ENCODE data around the gene NEBL. TPM values are rescaled to one million over a fixed set of nuclear protein-coding genes. Genes with fewer than 3 reads are reported as not detected.

Gene NEBL
- total and polyA plus RNA-seq, 2 of the 4 experiments (the other 2 are of a cell fraction), result under 0.01 TPM

- in situ Hi-C loops (cut with MboI; ENCODE audit: low sequenced_read_pairs), result no loop called here
- H2BK15ac ChIP-seq (ENCODE audit: low read depth, low read length), result no peak overlapping the region
- H3K4me3 ChIP-seq (ENCODE audit: insufficient read depth, low read depth, low read length), result no peak overlapping the region
- no peak overlapping the region for H4K5ac ChIP-seq (ENCODE audit: low read depth, low read length)
- H3K36me3 ChIP-seq (ENCODE audit: control insufficient read depth, insufficient read depth, low read length), result no peaks in the 10 kb centered on the region
- no peaks in the 10 kb centered on the region for H4K20me1 ChIP-seq (ENCODE audit: insufficient read depth, low read length)
- H3K79me1 ChIP-seq (ENCODE audit: low read depth in 1 of 2, low read length in 2 of 2), result no peaks in the 10 kb centered on the region
- ChIA-PET CTCF (no interaction called here), POLR2A (ENCODE audit: unreplicated experiment) (no interaction called here)
- no TSS peak for BruUV-seq (replicated peaks)
- no peak overlapping the region for H3K27ac ChIP-seq (ENCODE audit: insufficient read depth, low read length)
- no peak overlapping the region for H2BK120ac ChIP-seq (ENCODE audit: low read depth, low read length)
- H4K8ac ChIP-seq (ENCODE audit: low read depth in 2 of 2, low read length in 2 of 2), result no peak overlapping the region
- H2AK9ac ChIP-seq (replicated peaks; ENCODE audit: low read depth, low read length, poor library complexity), result no peak overlapping the region
- peaks cover 16% of the 10 kb centered on the region for H3K9me3 ChIP-seq (ENCODE audit: control insufficient read depth, insufficient read depth, low read length)
- H2BK5ac ChIP-seq (ENCODE audit: low read depth, low read length, poor library complexity, severe bottlenecking), result no peak overlapping the region
- ATAC-seq (ENCODE audit: low read depth) (no peak), DNase-seq (no peak)
- H3K56ac ChIP-seq (ENCODE audit: extremely low read depth, insufficient read depth, low read length), result no peak overlapping the region
- H2AK5ac ChIP-seq (ENCODE audit: low read depth, low read length), result no peak overlapping the region
- no peaks in the 10 kb centered on the region for H3K9me1 ChIP-seq (ENCODE audit: insufficient read depth, low read length)
- dilution Hi-C loops (cut with HindIII; ENCODE audit: low sequenced_read_pairs, unreplicated experiment), result no loop called here
- intact Hi-C loops (cut with micrococcal nuclease), result no loop called here
- no peak for TF ChIP-seq USF2 (IDR thresholded peaks at IDR 0.05; ENCODE audit: low read depth, low read length)
- TF ChIP-seq NFE2L2 (IDR thresholded peaks at IDR 0.05; ENCODE audit: low read depth, low read length), result no peak
- no peak for TF ChIP-seq SMC3 (IDR thresholded peaks at IDR 0.05; ENCODE audit: low read depth, low read length)
- no peak overlapping the region for H3K4ac ChIP-seq (ENCODE audit: low read depth, low read length)
- H3K9ac ChIP-seq (ENCODE audit: low read depth, low read length), result no peak overlapping the region
- no peak overlapping the region for H3K23ac ChIP-seq (ENCODE audit: low read depth, low read length)
- H3K4me1 ChIP-seq (ENCODE audit: control insufficient read depth, insufficient read depth, low read length), result no peaks in the 10 kb centered on the region
- H3K14ac ChIP-seq (replicated peaks; ENCODE audit: low read depth, low read length), result no peak overlapping the region
- no peak overlapping the region for H2BK20ac ChIP-seq (ENCODE audit: low read depth, low read length)
- no peaks in the 10 kb centered on the region for H3K27me3 ChIP-seq (ENCODE audit: control insufficient read depth, insufficient read depth, low read length)
- no peak overlapping the region for H2AFZ ChIP-seq (replicated peaks; ENCODE audit: low read length, poor library complexity)
- H4K91ac ChIP-seq (ENCODE audit: insufficient read depth, low read depth, low read length), result no peak overlapping the region
- no peak overlapping the region for H3K4me2 ChIP-seq (ENCODE audit: low read depth, low read length)
- no peak overlapping the region for H3K18ac ChIP-seq (ENCODE audit: low read depth, low read length)
Observed at GRCh38 chr10:20747782-20748181, 149.3 kb downstream of the NEBL start.

Data from IMR-90 (cell line).